Measurements from ENCODE around the gene IL34.

DNA sequence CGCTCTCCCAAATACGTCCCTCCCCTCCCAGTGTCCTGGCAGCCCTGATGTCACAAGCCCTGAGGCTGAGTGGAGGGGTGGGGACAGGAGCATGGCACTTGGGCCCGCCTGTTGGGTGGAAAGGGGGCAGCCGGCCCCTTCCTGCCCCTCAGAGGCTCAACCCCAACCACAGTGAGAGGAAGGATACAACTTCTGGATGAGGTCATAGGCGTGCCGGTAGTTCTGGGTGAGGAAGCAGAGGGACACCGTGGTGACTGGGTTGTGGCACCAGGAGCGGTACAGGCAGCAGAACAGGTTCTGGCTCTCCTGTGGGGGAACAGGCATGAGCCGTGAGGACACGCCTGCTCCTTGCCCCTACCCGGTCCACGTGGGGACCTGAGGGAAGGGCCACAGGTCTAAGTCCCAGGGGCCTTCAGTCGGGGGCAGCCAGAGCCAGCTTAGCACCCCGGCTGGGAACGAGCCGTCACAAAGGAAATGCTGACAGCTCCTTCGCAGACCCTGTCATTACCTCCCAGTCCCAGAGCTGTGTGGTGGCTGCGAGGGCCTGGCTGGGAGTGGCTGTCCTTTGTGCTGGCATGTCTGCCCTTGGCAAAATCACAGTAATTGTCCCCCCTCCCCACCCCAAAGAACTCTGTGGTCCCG is 50.7 kb downstream of the IL34 start:
- TF ChIP-seq, protein P1, sequence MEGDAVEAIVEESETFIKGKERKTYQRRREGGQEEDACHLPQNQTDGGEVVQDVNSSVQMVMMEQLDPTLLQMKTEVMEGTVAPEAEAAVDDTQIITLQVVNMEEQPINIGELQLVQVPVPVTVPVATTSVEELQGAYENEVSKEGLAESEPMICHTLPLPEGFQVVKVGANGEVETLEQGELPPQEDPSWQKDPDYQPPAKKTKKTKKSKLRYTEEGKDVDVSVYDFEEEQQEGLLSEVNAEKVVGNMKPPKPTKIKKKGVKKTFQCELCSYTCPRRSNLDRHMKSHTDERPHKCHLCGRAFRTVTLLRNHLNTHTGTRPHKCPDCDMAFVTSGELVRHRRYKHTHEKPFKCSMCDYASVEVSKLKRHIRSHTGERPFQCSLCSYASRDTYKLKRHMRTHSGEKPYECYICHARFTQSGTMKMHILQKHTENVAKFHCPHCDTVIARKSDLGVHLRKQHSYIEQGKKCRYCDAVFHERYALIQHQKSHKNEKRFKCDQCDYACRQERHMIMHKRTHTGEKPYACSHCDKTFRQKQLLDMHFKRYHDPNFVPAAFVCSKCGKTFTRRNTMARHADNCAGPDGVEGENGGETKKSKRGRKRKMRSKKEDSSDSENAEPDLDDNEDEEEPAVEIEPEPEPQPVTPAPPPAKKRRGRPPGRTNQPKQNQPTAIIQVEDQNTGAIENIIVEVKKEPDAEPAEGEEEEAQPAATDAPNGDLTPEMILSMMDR (conservative IDR thresholded peaks at IDR 0.05; ENCODE audit: low read depth in 2 of 2) = no peak
- TF ChIP-seq EZH2 (IDR thresholded peaks at IDR 0.05; ENCODE audit: low read depth, unreplicated experiment) = no peak
- TF ChIP-seq STAT1 (IDR thresholded peaks at IDR 0.05; ENCODE audit: unreplicated experiment) = no peak
- no peak for TF ChIP-seq POLR2AphosphoS5 (IDR thresholded peaks at IDR 0.05; ENCODE audit: low read depth)
- TF ChIP-seq, protein P2, sequence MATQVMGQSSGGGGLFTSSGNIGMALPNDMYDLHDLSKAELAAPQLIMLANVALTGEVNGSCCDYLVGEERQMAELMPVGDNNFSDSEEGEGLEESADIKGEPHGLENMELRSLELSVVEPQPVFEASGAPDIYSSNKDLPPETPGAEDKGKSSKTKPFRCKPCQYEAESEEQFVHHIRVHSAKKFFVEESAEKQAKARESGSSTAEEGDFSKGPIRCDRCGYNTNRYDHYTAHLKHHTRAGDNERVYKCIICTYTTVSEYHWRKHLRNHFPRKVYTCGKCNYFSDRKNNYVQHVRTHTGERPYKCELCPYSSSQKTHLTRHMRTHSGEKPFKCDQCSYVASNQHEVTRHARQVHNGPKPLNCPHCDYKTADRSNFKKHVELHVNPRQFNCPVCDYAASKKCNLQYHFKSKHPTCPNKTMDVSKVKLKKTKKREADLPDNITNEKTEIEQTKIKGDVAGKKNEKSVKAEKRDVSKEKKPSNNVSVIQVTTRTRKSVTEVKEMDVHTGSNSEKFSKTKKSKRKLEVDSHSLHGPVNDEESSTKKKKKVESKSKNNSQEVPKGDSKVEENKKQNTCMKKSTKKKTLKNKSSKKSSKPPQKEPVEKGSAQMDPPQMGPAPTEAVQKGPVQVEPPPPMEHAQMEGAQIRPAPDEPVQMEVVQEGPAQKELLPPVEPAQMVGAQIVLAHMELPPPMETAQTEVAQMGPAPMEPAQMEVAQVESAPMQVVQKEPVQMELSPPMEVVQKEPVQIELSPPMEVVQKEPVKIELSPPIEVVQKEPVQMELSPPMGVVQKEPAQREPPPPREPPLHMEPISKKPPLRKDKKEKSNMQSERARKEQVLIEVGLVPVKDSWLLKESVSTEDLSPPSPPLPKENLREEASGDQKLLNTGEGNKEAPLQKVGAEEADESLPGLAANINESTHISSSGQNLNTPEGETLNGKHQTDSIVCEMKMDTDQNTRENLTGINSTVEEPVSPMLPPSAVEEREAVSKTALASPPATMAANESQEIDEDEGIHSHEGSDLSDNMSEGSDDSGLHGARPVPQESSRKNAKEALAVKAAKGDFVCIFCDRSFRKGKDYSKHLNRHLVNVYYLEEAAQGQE (IDR thresholded peaks at IDR 0.05; ENCODE audit: unreplicated experiment) = no peak

Data from GM23338 (cell line).